K562 (cell line): Measurements from ENCODE around the gene CROCC2. TPM values are rescaled to one million over a fixed set of nuclear protein-coding genes. Genes with fewer than 3 reads are reported as not detected.

Experiments
- ATAC-seq: fragments of 200-7000 bp; cut with Tn5 transposase; 3 replicates; pipeline ENCODE4 v1.9.1; 2020; ENCODE audit warnings: moderate library complexity
- BruUV-seq: library from RNA; stranded (reverse); fragments of 400-500 nt; replicated peaks from 2 replicates; lab custom pipeline; 2021; lab: Mats Ljungman, UMichigan
- CTCF ChIA-PET: fragments of 300-600 bp; formaldehyde crosslinking; extraction: SDS; loops from one replicate; lab custom pipeline; 2021; ENCODE audit warnings: low intra/inter-chr PET ratio; lab: Yijun Ruan, JAX
- POLR2A ChIA-PET: fragments of 300-600, 350-650 bp; sonication (Branson Sonifier 250); formaldehyde crosslinking; extraction: SDS; loops from one replicate; lab custom pipeline; 2021; ENCODE audit warnings: antibody characterized with exemption, inconsistent platforms; lab: Yijun Ruan, JAX
- DNase-seq, 4 experiments: peaks; one replicate each; pipeline versions ENCODE4 v3.0.0 to v3.0.0-alpha.2; 2011 to 2018; ENCODE audit warnings: low spot score in 3 of 4, mixed read lengths in 3 of 4; ENCODE audit errors: extremely low read depth in 1 of 4
- FAIRE-seq: peaks from 2 replicates; lab custom pipeline; 2011; peaks lifted over from hg19 to GRCh38; lab: Jason Lieb, UNC
- H2AFZ ChIP-seq: 2 replicates; pipeline ENCODE4 v1.6.0; 2011; ENCODE audit warnings: low read depth, low read length, control low read depth, inconsistent platforms
- H3K27ac ChIP-seq: fragments of 200-600 bp; 3 replicates; pipeline ENCODE4 v1.8.0; 2011; ENCODE audit warnings: low read depth, mild to moderate bottlenecking, control low read depth, inconsistent platforms, low read length, moderate library complexity, mixed read lengths; ENCODE audit errors: extremely low read depth
- H3K27me3 ChIP-seq, 2 experiments: fragments of 300-600 bp in 1 of 2; 2 replicates in 1 of 2; 3 replicates in 1 of 2; pipeline versions ENCODE4 v1.6.0 to v1.8.0; 2011; ENCODE audit warnings: inconsistent platforms in 2 of 2, low read length in 2 of 2, mild to moderate bottlenecking in 1 of 2, mixed read lengths in 1 of 2, moderate library complexity in 1 of 2; ENCODE audit not compliant: control insufficient read depth in 2 of 2, insufficient read depth in 2 of 2
- H3K36me3 ChIP-seq: fragments of 300-600 bp; 3 replicates; pipeline ENCODE4 v1.8.0; 2011; ENCODE audit warnings: mild to moderate bottlenecking, low read length, inconsistent platforms; ENCODE audit not compliant: control insufficient read depth, insufficient read depth
- H3K4me1 ChIP-seq, 2 experiments: fragments of 200-600 bp in 1 of 2; replicated peaks in 1 of 2; 2 replicates in 1 of 2; 3 replicates in 1 of 2; pipeline versions ENCODE4 v1.5.1 to v1.8.0; 2011; ENCODE audit warnings: inconsistent platforms in 2 of 2, low read length in 2 of 2, mild to moderate bottlenecking in 1 of 2, mixed read lengths in 1 of 2, moderate library complexity in 1 of 2; ENCODE audit not compliant: control insufficient read depth in 2 of 2, insufficient read depth in 2 of 2
- H3K4me2 ChIP-seq: 2 replicates; pipeline ENCODE4 v1.6.1; 2011; ENCODE audit warnings: low read length, control low read depth, inconsistent platforms, mixed read lengths; ENCODE audit not compliant: insufficient read depth
- H3K4me3 ChIP-seq: fragments of 200-600 bp; sonication (generic), shearing (Covaris generic); 2 replicates; pipeline ENCODE4 v1.5.1; 2016; ENCODE audit warnings: control low read depth, inconsistent platforms
- H3K79me2 ChIP-seq: fragments of 200-600 bp; 3 replicates; pipeline ENCODE4 v1.8.0; 2011; ENCODE audit warnings: low read length, inconsistent platforms; ENCODE audit not compliant: control insufficient read depth, insufficient read depth
- H3K9ac ChIP-seq, 2 experiments: 2 replicates each; pipeline versions ENCODE4 v1.6.0 to v1.6.1; 2011; ENCODE audit warnings: low read depth in 2 of 2, low read length in 2 of 2, control low read depth in 1 of 2, inconsistent platforms in 1 of 2, mild to moderate bottlenecking in 1 of 2, mixed read lengths in 1 of 2; ENCODE audit not compliant: insufficient read depth in 1 of 2
- H3K9me1 ChIP-seq: one replicate; pipeline ENCODE4 v1.6.0; 2011; ENCODE audit warnings: inconsistent platforms, mild to moderate bottlenecking, low read length, moderate library complexity; ENCODE audit not compliant: control insufficient read depth, insufficient read depth
- H3K9me3 ChIP-seq: replicated peaks from 2 replicates; pipeline ENCODE4 v1.5.1; 2011; ENCODE audit warnings: low read depth, low read length, inconsistent platforms; ENCODE audit not compliant: control insufficient read depth, insufficient read depth
- H4K20me1 ChIP-seq: replicated peaks from 2 replicates; pipeline ENCODE4 v1.6.1; 2011; ENCODE audit warnings: low read length, inconsistent platforms, mixed read lengths; ENCODE audit not compliant: control insufficient read depth, insufficient read depth
- CBFB ChIP-seq: sonication (generic); formaldehyde crosslinking; IDR thresholded peaks from 2 replicates; pipeline ENCODE4 v1.4.0; 2020; ENCODE audit warnings: mild to moderate bottlenecking, missing genetic modification reagents
- CREB3L1 ChIP-seq: fragments of 450-650 bp; IDR thresholded peaks from 2 replicates; pipeline ENCODE4 v1.6.1; 2014; ENCODE audit warnings: low read depth, mild to moderate bottlenecking, moderate library complexity, borderline replicate concordance
- ELF1 ChIP-seq: fragments of 200-800 bp; sonication (Bioruptor generic); IDR thresholded peaks from 2 replicates; pipeline ENCODE4 v1.6.1; 2016; ENCODE audit warnings: missing genetic modification characterization, missing compliant biosample characterization
- HDAC1 ChIP-seq, 2 experiments: fragments of 450-650 bp; IDR thresholded peaks; 2 replicates each; pipeline ENCODE4 v1.6.1; 2016 to 2017; ENCODE audit warnings: inconsistent platforms in 1 of 2, mild to moderate bottlenecking in 1 of 2, moderate library complexity in 1 of 2
- KDM2B ChIP-seq: fragments of 250-450 bp; sonication (Bioruptor Pico); IDR thresholded peaks from 2 replicates; pipeline ENCODE4 v1.8.0; 2021; ENCODE audit warnings: mild to moderate bottlenecking, moderate library complexity
- KLF6 ChIP-seq: fragments of 250-450 bp; sonication (Bioruptor Pico); IDR thresholded peaks from 2 replicates; pipeline ENCODE4 v1.4.0; 2020; ENCODE audit warnings: mild to moderate bottlenecking, moderate library complexity, borderline replicate concordance
- MAZ ChIP-seq, 2 experiments: fragments of 450-650 bp in 1 of 2; sonication (generic) in 1 of 2; formaldehyde crosslinking; IDR thresholded peaks in 1 of 2; conservative IDR thresholded peaks in 1 of 2; 2 replicates each; pipeline versions ENCODE4 v1.4.0 to v1.5.0; 2020; ENCODE audit warnings: mild to moderate bottlenecking in 1 of 2, missing genetic modification reagents in 1 of 2
- RFX1 ChIP-seq: fragments of 450-650 bp; IDR thresholded peaks from 2 replicates; pipeline ENCODE4 v1.6.1; 2016; ENCODE audit warnings: mild to moderate bottlenecking, moderate library complexity
- SRSF1 ChIP-seq: fragments of 200-400 bp; formaldehyde crosslinking; IDR thresholded peaks from 2 replicates; pipeline ENCODE4 v1.6.1; 2017; ENCODE audit warnings: mild to moderate bottlenecking, low read depth, low read length, moderate library complexity
- UBTF ChIP-seq, 2 experiments: IDR thresholded peaks; 2 replicates each; pipeline ENCODE4 v1.6.1; 2012; ENCODE audit warnings: improper control_type of control experiment in 2 of 2, low read depth in 2 of 2, low read length in 2 of 2, borderline replicate concordance in 1 of 2
- ZC3H11A ChIP-seq: IDR thresholded peaks from 2 replicates; pipeline ENCODE4 v1.6.1; 2012; ENCODE audit warnings: low read depth, low read length, improper control_type of control experiment
- ZNF212 ChIP-seq: fragments of 450-650 bp; formaldehyde crosslinking; IDR thresholded peaks from 2 replicates; pipeline ENCODE4 v1.4.0; 2020; ENCODE audit warnings: mild to moderate bottlenecking
- ZNF592 ChIP-seq: fragments of 450-650 bp; IDR thresholded peaks from 2 replicates; pipeline ENCODE4 v1.6.1; 2017; ENCODE audit warnings: antibody characterized with exemption, mild to moderate bottlenecking
- WGBS: fragments of 100-300 bp; shearing (Covaris generic); methylation state at CpG from one replicate; pipeline ENCODE4 v1.1.6; 2016; ENCODE audit warnings: low coverage, mixed read lengths; ENCODE audit not compliant: insufficient coverage; ENCODE audit errors: missing lambda C conversion rate; 5-methylcytosine and 5-hydroxymethylcytosine counted together
- in situ Hi-C: fragments of 300-500 bp; cut with MboI; formaldehyde crosslinking; loops from 4 replicates; pipeline ENCODE4 v1.15.0; 2018; ENCODE audit warnings: inconsistent platforms, mixed read lengths
- intact Hi-C: fragments of 100-400 bp; cut with micrococcal nuclease; formaldehyde crosslinking; loops from 2 replicates; pipeline ENCODE4 v1.14.2; 2022
- polyA plus RNA-seq, 8 experiments: library from polyadenylated mRNA; depleted of rRNA in 4 of 8; stranded (reverse) in 5 of 8; unstranded in 3 of 8; fragments of >200 nt; fragmentation: Nextera tagmentation in 2 of 8; fragmentation: Illumina TruSeq in 1 of 8; extraction: Ambion mirVana in 2 of 8; extraction: Trizol in 1 of 8; gene quantifications; 2 replicates each; pipeline versions ENCODE4 v1.2.1 to v1.2.3, GENCODE V29; 2011 to 2014; ENCODE audit warnings: inconsistent platforms in 1 of 8, missing spikeins in 1 of 8
- total RNA-seq, 7 experiments: library from RNA; depleted of rRNA in 6 of 7; stranded (reverse); fragments of >200 nt in 6 of 7; fragmentation: Illumina TruSeq in 2 of 7; extraction: Trizol in 2 of 7; gene quantifications; 2 replicates each; pipeline versions ENCODE4 v1.2.1 to v1.2.3, GENCODE V29; 2011 to 2021; ENCODE audit warnings: low replicate concordance in 1 of 7

CROCC2 gene
- total and polyA plus RNA-seq, 9 of the 15 experiments (the other 6 are each of a cell fraction or from before 2014, with no cell fraction given): not detected

- Histone ChIP-seq H3K36me3 (no peaks in the 10 kb centered on the region), H3K4me2 (no peak within 1 kb of the TSS), H3K9me3 (no peaks in the 10 kb centered on the region), H3K4me3 (no peak within 1 kb of the TSS), H3K79me2 (no peaks in the 10 kb centered on the region), H4K20me1 (no peaks in the 10 kb centered on the region), H3K4me1 (no peaks in the 10 kb centered on the region; a peak in 1 of 5 replicates), H3K9me1 (no peaks in the 10 kb centered on the region), H3K9ac (no peak within 1 kb of the TSS), H3K27me3 (peaks cover 3 to 22% of the 10 kb centered on the region in 2 experiments; a peak in 3 of 5 replicates), H2AFZ (no peak within 1 kb of the TSS), H3K27ac (no peak within 1 kb of the TSS)
- in situ Hi-C loops: no loop called here
- intact Hi-C loops: no loop called here
- ChIA-PET POLR2A (no interaction called here), CTCF (no interaction called here)
- DNase-seq (no peak), ATAC-seq (no peak), FAIRE-seq (no peak)
- BruUV-seq: no TSS peak
- WGBS: 0% methylated on average over 12 of the region's 21 CpGs
- no peak for TF ChIP-seq ZNF592
- no peak for TF ChIP-seq SRSF1
- TF ChIP-seq ZC3H11A: no peak
- no peak for TF ChIP-seq HDAC1 (IDR thresholded peaks at IDR 0.05)
- no peak for TF ChIP-seq RFX1
- TF ChIP-seq MAZ (CRISPR knock-in tag; conservative IDR thresholded peaks at IDR 0.05 in 1 of 2, IDR thresholded peaks at IDR 0.05 in 1 of 2): no peak
- no peak for TF ChIP-seq KLF6 (CRISPR knock-in tag)
- TF ChIP-seq UBTF (IDR thresholded peaks at IDR 0.05; ENCODE audit: borderline replicate concordance in 1 of 2, low read depth in 2 of 2, low read length in 2 of 2): no peak
- no peak for TF ChIP-seq CREB3L1
- TF ChIP-seq ZNF212 (CRISPR knock-in tag): no peak
- no peak for TF ChIP-seq CBFB (CRISPR knock-in tag)
- TF ChIP-seq ELF1 (tag): no peak
- no peak for TF ChIP-seq KDM2B
Observed at GRCh38 chr2:240868286-240869108, 37.6 kb upstream of the CROCC2 start, which contains the start of gene AGXT. Gene AGXT, plus strand, starts transcription at chr2:240868824. Its CDS starts 42 bp downstream, at chr2:240868866.
